ENCODE measurements around the gene ATL1.

DNA sequence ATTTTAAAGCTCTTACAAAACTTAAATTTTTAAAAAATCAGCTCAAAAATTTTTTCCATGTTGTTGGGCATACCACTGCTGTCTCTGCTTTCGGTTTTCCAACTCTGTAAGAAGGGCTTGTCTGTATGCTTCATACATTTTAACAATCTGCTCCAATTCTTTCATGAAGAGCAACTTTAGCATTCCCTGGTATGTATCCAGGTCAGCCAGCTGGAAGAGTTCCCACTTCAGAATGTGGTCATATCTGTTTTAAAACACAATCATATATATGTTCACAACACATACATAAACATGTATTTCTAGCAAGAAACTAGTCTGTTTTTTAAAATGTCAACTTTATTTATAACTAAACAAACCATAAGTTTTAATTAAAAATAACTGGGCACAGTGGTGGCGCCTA lies 75.2 kb downstream of the ATL1 start:
- TF ChIP-seq, protein P1, sequence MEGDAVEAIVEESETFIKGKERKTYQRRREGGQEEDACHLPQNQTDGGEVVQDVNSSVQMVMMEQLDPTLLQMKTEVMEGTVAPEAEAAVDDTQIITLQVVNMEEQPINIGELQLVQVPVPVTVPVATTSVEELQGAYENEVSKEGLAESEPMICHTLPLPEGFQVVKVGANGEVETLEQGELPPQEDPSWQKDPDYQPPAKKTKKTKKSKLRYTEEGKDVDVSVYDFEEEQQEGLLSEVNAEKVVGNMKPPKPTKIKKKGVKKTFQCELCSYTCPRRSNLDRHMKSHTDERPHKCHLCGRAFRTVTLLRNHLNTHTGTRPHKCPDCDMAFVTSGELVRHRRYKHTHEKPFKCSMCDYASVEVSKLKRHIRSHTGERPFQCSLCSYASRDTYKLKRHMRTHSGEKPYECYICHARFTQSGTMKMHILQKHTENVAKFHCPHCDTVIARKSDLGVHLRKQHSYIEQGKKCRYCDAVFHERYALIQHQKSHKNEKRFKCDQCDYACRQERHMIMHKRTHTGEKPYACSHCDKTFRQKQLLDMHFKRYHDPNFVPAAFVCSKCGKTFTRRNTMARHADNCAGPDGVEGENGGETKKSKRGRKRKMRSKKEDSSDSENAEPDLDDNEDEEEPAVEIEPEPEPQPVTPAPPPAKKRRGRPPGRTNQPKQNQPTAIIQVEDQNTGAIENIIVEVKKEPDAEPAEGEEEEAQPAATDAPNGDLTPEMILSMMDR (conservative IDR thresholded peaks at IDR 0.05; ENCODE audit: low read length) = no peak
- TF ChIP-seq EZH2phosphoT487 (IDR thresholded peaks at IDR 0.05; ENCODE audit: borderline replicate concordance) = no peak
